ENCODE measurements around the gene BMPR2.
A peak's percentile ranks its signal among the peaks of the same experiment; 100 is the strongest.
"Not testable (repeated sequence)": the region's sequence is repeated elsewhere in the genome, so short reads cannot be mapped to it uniquely, and the experiment has no call there.

Gene BMPR2

DNA sequence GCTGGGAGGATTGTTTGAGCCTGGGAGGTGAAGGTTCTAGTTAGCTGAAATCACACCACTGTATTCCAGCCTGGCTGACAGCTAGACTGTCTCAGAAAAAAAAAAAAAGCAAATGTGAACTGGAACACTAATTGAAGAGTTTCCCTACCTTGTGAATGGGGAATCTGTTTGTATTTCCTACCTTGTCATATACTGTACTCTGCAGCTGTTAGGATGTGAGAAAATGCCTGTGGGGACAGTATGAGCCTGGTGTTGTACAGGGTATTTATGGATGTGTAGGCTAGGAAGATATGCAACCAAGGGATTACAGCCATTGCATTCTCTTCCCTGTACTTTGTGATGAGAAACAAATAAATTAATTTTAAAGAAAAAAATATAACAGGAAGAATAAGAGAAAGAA, 145.3 kb downstream of the BMPR2 start:
- DNase-seq (ENCODE audit: low read depth, low spot score), result no peak

DNA sequence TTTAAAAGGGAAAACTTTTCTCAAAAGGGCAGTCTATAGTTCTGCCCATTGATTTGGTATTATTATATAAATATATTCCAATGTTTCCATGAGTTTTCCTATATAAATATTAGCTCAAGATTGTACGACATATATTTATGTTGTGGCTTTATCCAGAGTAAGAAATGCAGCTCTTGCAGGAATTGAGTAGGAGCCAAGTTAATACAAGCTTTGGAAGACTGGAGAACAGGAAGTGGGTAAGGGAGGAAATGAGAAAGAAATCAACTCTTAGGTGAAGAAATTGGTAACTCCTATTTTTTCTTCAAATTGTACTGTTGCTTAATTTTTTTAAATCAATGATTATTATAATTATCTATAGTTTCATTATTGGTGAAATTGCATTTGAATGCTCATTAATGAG, 153.3 kb downstream of the BMPR2 start:
- no peak for DNase-seq (ENCODE audit: low read depth, low spot score)

GRCh38 chr2:202530038-202530437, 153.9 kb downstream of the BMPR2 start:
- no peak for DNase-seq (ENCODE audit: low read depth, low spot score)

- not testable (repeated sequence) for DNase-seq (ENCODE audit: low read depth, low spot score)
These were observed 159.2 kb downstream of the BMPR2 start for GRCh38 chr2:202535290-202535689.

GRCh38 chr2:202541137-202541536, 165.0 kb downstream of the BMPR2 start:
- DNase-seq (ENCODE audit: low read depth, low spot score), result no peak

DNA sequence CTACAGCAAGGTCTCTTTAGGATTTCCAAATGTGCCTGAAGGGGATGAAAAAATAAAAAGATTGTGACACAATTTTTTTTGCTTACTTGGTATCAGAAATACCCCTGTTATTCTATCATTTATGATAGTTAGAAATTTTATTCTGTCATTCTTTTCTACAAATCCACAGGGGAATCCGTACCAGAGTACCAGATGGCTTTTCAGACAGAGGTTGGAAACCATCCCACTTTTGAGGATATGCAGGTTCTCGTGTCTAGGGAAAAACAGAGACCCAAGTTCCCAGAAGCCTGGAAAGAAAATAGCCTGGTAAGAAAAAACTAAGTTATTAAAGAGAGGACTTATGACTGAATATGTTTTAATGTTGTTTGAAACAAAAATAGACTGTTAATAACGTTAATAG, 166.0 kb downstream of the BMPR2 start:
- DNase-seq (ENCODE audit: low read depth, low spot score), result no peak

GRCh38 chr2:202545523-202545922, 169.4 kb downstream of the BMPR2 start:
- no peak for DNase-seq (ENCODE audit: low read depth, low spot score)

- DNase-seq (ENCODE audit: low read depth, low spot score), result no peak
These were observed 169.8 kb downstream of the BMPR2 start for GRCh38 chr2:202545931-202546330.

- DNase-seq (ENCODE audit: low read depth, low spot score), result not testable (repeated sequence)
These were observed 170.5 kb downstream of the BMPR2 start for GRCh38 chr2:202546499-202547141.

DNA sequence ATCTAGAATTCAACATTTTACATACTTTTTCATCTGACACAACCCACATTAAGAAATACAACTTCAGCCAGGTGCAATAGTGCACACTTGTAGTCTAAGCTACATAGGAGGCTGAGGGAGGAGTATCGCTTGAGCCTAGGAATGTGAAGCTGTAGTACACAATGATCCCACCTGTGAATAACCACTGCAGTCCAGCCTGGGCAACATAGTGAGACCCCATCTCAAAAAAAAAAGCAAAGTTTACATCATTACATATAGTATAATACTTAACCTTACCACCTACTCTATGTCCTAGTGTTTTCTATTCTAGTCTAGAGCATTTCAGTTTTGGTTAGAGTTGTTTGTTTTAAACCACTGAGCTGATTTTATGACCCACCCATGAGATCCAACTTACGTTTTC, 172.1 kb downstream of the BMPR2 start:
- no peak for DNase-seq (ENCODE audit: low read depth, low spot score)

DNA sequence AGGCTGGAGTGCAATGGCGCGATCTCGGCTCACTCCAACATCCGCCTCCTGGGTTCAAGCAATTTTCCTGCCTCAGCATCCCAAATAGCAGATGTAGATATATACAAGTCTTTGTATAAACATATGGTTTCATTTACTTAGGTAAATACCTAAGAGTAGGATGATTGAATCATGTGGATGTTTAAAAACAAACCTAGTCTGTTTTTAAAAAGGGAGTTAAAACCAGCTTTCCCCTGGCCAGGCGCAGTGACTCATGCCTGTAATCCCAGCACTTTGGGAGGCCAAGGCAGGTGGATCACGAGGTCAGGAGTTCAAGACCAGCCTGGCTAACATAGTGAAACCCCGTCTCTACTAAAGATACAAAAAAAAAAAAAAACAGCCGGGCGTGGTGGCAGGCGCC, 174.9 kb downstream of the BMPR2 start:
- not testable (repeated sequence) for DNase-seq (ENCODE audit: low read depth, low spot score)

DNA sequence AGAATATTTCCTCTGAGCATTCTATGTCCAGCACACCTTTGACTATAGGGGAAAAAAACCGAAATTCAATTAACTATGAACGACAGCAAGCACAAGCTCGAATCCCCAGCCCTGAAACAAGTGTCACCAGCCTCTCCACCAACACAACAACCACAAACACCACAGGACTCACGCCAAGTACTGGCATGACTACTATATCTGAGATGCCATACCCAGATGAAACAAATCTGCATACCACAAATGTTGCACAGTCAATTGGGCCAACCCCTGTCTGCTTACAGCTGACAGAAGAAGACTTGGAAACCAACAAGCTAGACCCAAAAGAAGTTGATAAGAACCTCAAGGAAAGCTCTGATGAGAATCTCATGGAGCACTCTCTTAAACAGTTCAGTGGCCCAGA, 179.2 kb downstream of the BMPR2 start:
- no peak for DNase-seq (ENCODE audit: low read depth, low spot score)

DNA sequence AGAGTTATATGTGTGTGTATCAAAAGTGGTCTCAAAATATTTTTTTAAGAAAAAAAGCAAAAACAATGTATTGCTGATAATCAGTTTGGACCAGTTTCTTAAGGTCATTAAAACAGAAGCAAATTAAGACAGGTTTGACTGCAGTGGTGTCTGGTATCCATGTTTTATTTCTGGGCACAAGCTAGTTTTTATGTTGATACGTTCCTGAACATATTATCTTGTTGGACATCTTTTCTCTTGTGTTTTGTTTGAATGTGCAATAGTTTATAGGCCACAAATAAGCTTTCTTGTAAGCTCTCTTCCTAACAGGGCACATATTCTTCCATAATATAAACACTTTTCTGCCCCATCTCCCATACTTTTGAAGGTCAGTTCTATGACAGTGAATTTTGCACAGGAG, 184.1 kb downstream of the BMPR2 start:
- no peak for DNase-seq (ENCODE audit: low read depth, low spot score)

GRCh38 chr2:202564226-202564625, 188.1 kb downstream of the BMPR2 start:
- no peak for DNase-seq (ENCODE audit: low read depth, low spot score)

GRCh38 chr2:202566286-202566685, 190.2 kb downstream of the BMPR2 start:
- DNase-seq (ENCODE audit: low read depth, low spot score), result no peak

- no peak for DNase-seq (ENCODE audit: low read depth, low spot score)
These were observed 198.4 kb downstream of the BMPR2 start for GRCh38 chr2:202574541-202574940.

GRCh38 chr2:202575194-202575593, 199.1 kb downstream of the BMPR2 start:
- DNase-seq (ENCODE audit: low read depth, low spot score), result not testable (repeated sequence)

- DNase-seq (ENCODE audit: low read depth, low spot score), result no peak
These were observed 201.4 kb downstream of the BMPR2 start for GRCh38 chr2:202577250-202578183.

DNA sequence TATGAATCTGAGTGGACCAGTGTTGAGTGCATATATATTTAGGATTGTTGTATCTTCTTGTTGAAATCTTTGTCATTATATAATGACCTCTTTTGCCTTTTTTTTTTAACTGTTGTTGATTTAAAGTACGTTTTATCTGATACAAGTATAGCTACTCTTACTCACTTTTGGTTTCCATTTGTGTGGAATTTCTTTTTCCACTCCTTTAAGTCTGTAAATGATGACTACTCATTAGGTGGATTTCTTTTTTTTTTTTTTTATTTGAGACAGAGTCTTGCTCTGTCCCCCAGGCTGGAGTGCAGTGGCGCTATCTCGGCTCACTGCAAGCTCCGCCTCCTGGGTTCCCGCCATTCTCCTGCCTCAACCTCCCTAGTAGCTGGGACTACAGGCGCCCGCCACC, 206.7 kb downstream of the BMPR2 start:
- DNase-seq (ENCODE audit: low read depth, low spot score), result not testable (repeated sequence)

DNA sequence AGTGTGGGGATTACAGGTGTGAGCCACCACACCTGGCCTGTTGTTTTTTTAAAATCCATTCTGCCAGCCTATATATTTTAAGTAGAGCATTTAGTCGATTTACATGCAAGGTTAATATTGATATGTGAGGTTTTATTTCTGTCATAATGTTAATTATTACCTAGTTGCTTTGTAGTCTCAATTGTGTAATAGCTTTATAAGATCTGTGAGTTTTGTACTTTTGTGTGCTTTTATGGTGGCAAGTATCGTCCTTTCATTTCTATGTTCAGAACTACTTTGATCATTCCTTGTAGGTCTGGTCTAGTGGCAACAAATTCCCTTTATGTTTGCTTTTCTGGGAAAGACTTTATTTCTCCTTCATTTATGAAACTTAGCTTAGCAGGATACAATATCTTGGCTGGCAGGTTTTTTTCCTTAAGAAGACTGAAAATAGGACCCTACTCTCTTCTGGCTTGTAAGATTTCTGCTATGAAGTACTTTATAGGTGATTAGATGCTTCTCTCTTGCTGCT, 207.6 kb downstream of the BMPR2 start:
- no peak for DNase-seq (ENCODE audit: low read depth, low spot score)

GRCh38 chr2:202588647-202589581, 212.8 kb downstream of the BMPR2 start:
- peak; percentile 38 for DNase-seq (ENCODE audit: low read depth, low spot score)

DNA sequence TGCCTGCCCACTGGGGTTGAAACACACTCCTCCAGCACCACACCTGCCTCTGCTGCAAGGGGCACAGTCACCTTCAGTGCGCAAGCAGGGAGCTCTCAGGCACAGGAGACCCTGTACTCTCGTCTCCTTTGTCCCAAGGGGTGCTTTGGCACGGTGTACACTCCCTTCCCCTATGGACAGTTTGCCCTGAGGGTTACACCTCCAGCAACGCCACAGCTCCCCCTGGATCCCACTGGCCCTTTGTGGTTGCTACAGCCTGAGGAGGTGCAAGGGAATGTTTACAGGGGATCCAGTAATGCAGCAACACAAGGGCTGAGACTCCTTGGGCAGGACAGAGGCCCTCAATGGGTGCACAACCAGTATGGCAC, 213.4 kb downstream of the BMPR2 start:
- DNase-seq (ENCODE audit: low read depth, low spot score), result no peak
